NOMO-1 treated with dmso at 0.1 percent for 144 hours (cell line): ENCODE data around the gene OR5H14.
"Not testable (repeated sequence)": the region's sequence is repeated elsewhere in the genome, so short reads cannot be mapped to it uniquely, and the experiment has no call there.

Source experiments
- DNase-seq: peaks from one replicate; lab custom pipeline; 2025; ENCODE audit not compliant: unreplicated experiment; lab: John Stamatoyannopoulos, UW

OR5H14 gene

DNA sequence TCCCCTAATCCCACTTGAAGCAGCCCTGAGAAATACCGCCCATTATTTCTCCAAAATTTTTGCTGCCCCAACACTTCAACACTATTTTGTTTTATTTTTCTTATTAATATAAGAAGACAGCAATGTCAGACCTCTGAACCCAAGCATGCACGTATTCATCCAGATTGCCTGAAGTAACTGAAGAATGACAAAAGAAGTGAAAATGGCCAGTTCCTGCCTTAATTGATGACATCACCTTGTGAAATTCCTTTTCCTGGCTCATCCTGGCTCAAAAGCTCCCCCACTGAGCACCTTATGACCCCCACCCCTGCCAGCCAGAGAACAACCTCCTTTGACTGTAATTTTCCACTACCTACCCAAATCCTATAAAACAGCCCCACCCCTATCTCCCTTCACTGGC lies 49.0 kb downstream of the OR5H14 start:
- DNase-seq, result not testable (repeated sequence)

GRCh38 chr3:98199020-98199419 lies 51.7 kb downstream of the OR5H14 start:
- no peak for DNase-seq
